MM.1S (cell line): ENCODE data around the gene TRIM15.

ENCODE experiments used
- DNase-seq: peaks from one replicate; pipeline ENCODE4 v3.0.0-alpha.2; 2015
- H2AFZ ChIP-seq: fragments of 300-600 bp; sonication (generic); 2 replicates; pipeline ENCODE4 v1.6.0; 2016; ENCODE audit warnings: antibody characterized with exemption, low read length
- H3F3A ChIP-seq: fragments of 300-600 bp; sonication (generic); 2 replicates; pipeline ENCODE4 v1.6.1; 2016; ENCODE audit warnings: mild to moderate bottlenecking, antibody characterized with exemption, low read length, moderate library complexity, mixed read lengths; ENCODE audit not compliant: insufficient read depth
- H3K27ac ChIP-seq: fragments of 300-600 bp; sonication (generic); 2 replicates; pipeline ENCODE4 v1.5.1; 2016; ENCODE audit warnings: mild to moderate bottlenecking, low read length
- H3K27me3 ChIP-seq: fragments of 300-600 bp; sonication (generic); replicated peaks from 2 replicates; pipeline ENCODE4 v1.6.0; 2016; ENCODE audit warnings: low read length; ENCODE audit not compliant: insufficient read depth
- H3K36me3 ChIP-seq: fragments of 300-600 bp; sonication (generic); replicated peaks from 2 replicates; pipeline ENCODE4 v1.6.1; 2016; ENCODE audit warnings: mild to moderate bottlenecking, low read length, mixed read lengths; ENCODE audit not compliant: insufficient read depth
- H3K4me1 ChIP-seq: fragments of 300-600 bp; sonication (generic); 2 replicates; pipeline ENCODE4 v1.6.1; 2016; ENCODE audit warnings: low read length, mixed read lengths
- H3K4me2 ChIP-seq: fragments of 300-600 bp; sonication (generic); 2 replicates; pipeline ENCODE4 v1.6.0; 2016; ENCODE audit warnings: low read depth, low read length
- H3K4me3 ChIP-seq: fragments of 300-600 bp; sonication (generic); 2 replicates; pipeline ENCODE4 v1.5.1; 2016; ENCODE audit warnings: low read length, mixed read lengths
- H3K79me2 ChIP-seq: fragments of 300-600 bp; sonication (generic); 2 replicates; pipeline ENCODE4 v1.6.1; 2016; ENCODE audit warnings: mixed run types, low read length, mixed read lengths
- H3K9ac ChIP-seq: fragments of 300-600 bp; sonication (generic); 2 replicates; pipeline ENCODE4 v1.6.1; 2016; ENCODE audit warnings: low read length, mixed read lengths
- H3K9me2 ChIP-seq: fragments of 300-600 bp; sonication (generic); replicated peaks from 2 replicates; pipeline ENCODE4 v1.6.1; 2016; ENCODE audit warnings: mild to moderate bottlenecking, low read length, mixed read lengths; ENCODE audit not compliant: insufficient read depth
- H3K9me3 ChIP-seq: fragments of 300-600 bp; sonication (generic); replicated peaks from 2 replicates; pipeline ENCODE4 v1.6.1; 2016; ENCODE audit warnings: mild to moderate bottlenecking, low read length, mixed read lengths; ENCODE audit not compliant: insufficient read depth
- H4K20me1 ChIP-seq: fragments of 300-600 bp; sonication (generic); 2 replicates; pipeline ENCODE4 v1.6.1; 2016; ENCODE audit warnings: mild to moderate bottlenecking, low read length, moderate library complexity, mixed read lengths; ENCODE audit not compliant: insufficient read depth
- CTCF ChIP-seq: fragments of 300-600 bp; sonication (generic); IDR thresholded peaks from 2 replicates; pipeline ENCODE4 v1.5.1; 2016; ENCODE audit warnings: antibody characterized with exemption, low read length, mixed read lengths
- EZH2 ChIP-seq: fragments of 300-600 bp; sonication (generic); optimal IDR thresholded peaks from 2 replicates; pipeline ENCODE3; 2017; ENCODE audit warnings: low read depth, mild to moderate bottlenecking, antibody characterized with exemption, low read length, mixed read lengths
- EZH2phosphoT487 ChIP-seq: fragments of 300-600 bp; sonication (generic); IDR thresholded peaks from 2 replicates; pipeline ENCODE4 v1.6.1; 2018; ENCODE audit warnings: antibody characterized with exemption, low read length

The TRIM15 gene

GRCh38 chr6:30151580-30151979 is 11.8 kb upstream of the TRIM15 start:
- no peaks in the 10 kb centered on the region for H3K4me1 ChIP-seq
- no peaks in the 10 kb centered on the region for H3K9me2 ChIP-seq
- H2AFZ ChIP-seq: no peak overlapping the region
- no peaks in the 10 kb centered on the region for H4K20me1 ChIP-seq
- no peaks in the 10 kb centered on the region for H3K36me3 ChIP-seq
- no peak for DNase-seq
- no peaks in the 10 kb centered on the region for H3K9me3 ChIP-seq
- no peak overlapping the region for H3K27ac ChIP-seq
- H3K4me2 ChIP-seq: no peak overlapping the region
- no peak overlapping the region for H3K4me3 ChIP-seq
- no peaks in the 10 kb centered on the region for H3F3A ChIP-seq
- H3K27me3 ChIP-seq: 0 out of 2 replicates have a peak, but pooled peaks cover 12% of the 10 kb centered on the region
- TF ChIP-seq CTCF: no peak
- TF ChIP-seq EZH2phosphoT487: no peak
- TF ChIP-seq EZH2: no peak
- no peak overlapping the region for H3K9ac ChIP-seq
- H3K79me2 ChIP-seq: no peaks in the 10 kb centered on the region

- 0 out of 2 replicates have a peak, but pooled peaks cover 12% of the 10 kb centered on the region for H3K27me3 ChIP-seq
- H3F3A ChIP-seq: no peaks in the 10 kb centered on the region
- no peak overlapping the region for H3K9ac ChIP-seq
- no peak overlapping the region for H3K4me2 ChIP-seq
- no peak for DNase-seq
- no peak overlapping the region for H2AFZ ChIP-seq
- H3K79me2 ChIP-seq: no peaks in the 10 kb centered on the region
- H3K4me3 ChIP-seq: no peak overlapping the region
- no peaks in the 10 kb centered on the region for H3K9me3 ChIP-seq
- H3K27ac ChIP-seq: no peak overlapping the region
- no peaks in the 10 kb centered on the region for H3K4me1 ChIP-seq
- TF ChIP-seq CTCF (no peak), EZH2 (no peak)
- H4K20me1 ChIP-seq: no peaks in the 10 kb centered on the region
- H3K36me3 ChIP-seq: no peaks in the 10 kb centered on the region
- no peaks in the 10 kb centered on the region for H3K9me2 ChIP-seq
These were observed 11.2 kb upstream of the TRIM15 start for GRCh38 chr6:30152016-30152673.

GRCh38 chr6:30152910-30153610 is 10.3 kb upstream of the TRIM15 start:
- H3K4me2 ChIP-seq: no peak overlapping the region
- H2AFZ ChIP-seq: no peak overlapping the region
- no peaks in the 10 kb centered on the region for H4K20me1 ChIP-seq
- TF ChIP-seq CTCF: no peak
- TF ChIP-seq EZH2: no peak
- TF ChIP-seq EZH2phosphoT487: no peak
- 0 out of 2 replicates have a peak, but pooled peaks cover 12% of the 10 kb centered on the region for H3K27me3 ChIP-seq
- no peak overlapping the region for H3K4me3 ChIP-seq
- H3K4me1 ChIP-seq: peaks cover 4% of the 10 kb centered on the region; the same call in 1 of the 2 replicates
- H3F3A ChIP-seq: peaks cover 1% of the 10 kb centered on the region; the same call in 1 of the 2 replicates
- H3K9ac ChIP-seq: no peak overlapping the region
- no peaks in the 10 kb centered on the region for H3K9me2 ChIP-seq
- DNase-seq: no peak
- H3K36me3 ChIP-seq: no peaks in the 10 kb centered on the region
- no peaks in the 10 kb centered on the region for H3K9me3 ChIP-seq
- no peak overlapping the region for H3K27ac ChIP-seq
- no peaks in the 10 kb centered on the region for H3K79me2 ChIP-seq
